Upper lobe of right lung (tissue), 1 donor: ENCODE measurements around the gene SPATC1L. TPM values are rescaled to one million over a fixed set of nuclear protein-coding genes. Genes with fewer than 3 reads are reported as not detected.

Experiments used
- ATAC-seq: fragments of 200-7000 bp; cut with Tn5 transposase; one replicate; pipeline ENCODE4 v1.9.1; 2020; ENCODE audit warnings: mild to moderate bottlenecking, moderate library complexity
- DNase-seq: peaks from one replicate; pipeline ENCODE4 v3.0.0-alpha.2; 2020
- H3K27ac ChIP-seq: fragments of 200-600 bp; one replicate; pipeline ENCODE4 v1.8.0; 2022
- H3K27me3 ChIP-seq: fragments of 200-600 bp; one replicate; pipeline ENCODE4 v1.8.0; 2022; ENCODE audit warnings: mild to moderate bottlenecking
- H3K36me3 ChIP-seq: fragments of 200-600 bp; one replicate; pipeline ENCODE4 v1.8.0; 2022
- H3K4me1 ChIP-seq: fragments of 200-600 bp; one replicate; pipeline ENCODE4 v1.8.0; 2022
- H3K4me3 ChIP-seq: fragments of 200-600 bp; one replicate; pipeline ENCODE4 v1.8.0; 2022; ENCODE audit warnings: mild to moderate bottlenecking
- H3K9me3 ChIP-seq: fragments of 200-600 bp; one replicate; pipeline ENCODE4 v1.8.0; 2022
- intact Hi-C: fragments of 100-400 bp; cut with DNase I; formaldehyde crosslinking; loops from one replicate; pipeline ENCODE4 v1.11.0; 2022
- total RNA-seq: library from RNA; stranded (reverse); fragmentation: NEBNext Ultra II Directional; extraction: Animal tissue kit (Norgen Biotek cat#: 25700); gene quantifications from one replicate; pipeline ENCODE4 v1.2.1, GENCODE V29; 2021
- TF ChIP-seq, protein P1 (sequence below): fragments of 200-600 bp; IDR thresholded peaks from one replicate; pipeline ENCODE4 v1.8.0; 2022; ENCODE audit warnings: antibody characterized with exemption
- donor health status: DM: no; HTN: yes; CAD: no; lungs with severe emphysema.

The SPATC1L gene
- total RNA-seq, 1 donor from 2014 or later = 4.7 TPM

DNA sequence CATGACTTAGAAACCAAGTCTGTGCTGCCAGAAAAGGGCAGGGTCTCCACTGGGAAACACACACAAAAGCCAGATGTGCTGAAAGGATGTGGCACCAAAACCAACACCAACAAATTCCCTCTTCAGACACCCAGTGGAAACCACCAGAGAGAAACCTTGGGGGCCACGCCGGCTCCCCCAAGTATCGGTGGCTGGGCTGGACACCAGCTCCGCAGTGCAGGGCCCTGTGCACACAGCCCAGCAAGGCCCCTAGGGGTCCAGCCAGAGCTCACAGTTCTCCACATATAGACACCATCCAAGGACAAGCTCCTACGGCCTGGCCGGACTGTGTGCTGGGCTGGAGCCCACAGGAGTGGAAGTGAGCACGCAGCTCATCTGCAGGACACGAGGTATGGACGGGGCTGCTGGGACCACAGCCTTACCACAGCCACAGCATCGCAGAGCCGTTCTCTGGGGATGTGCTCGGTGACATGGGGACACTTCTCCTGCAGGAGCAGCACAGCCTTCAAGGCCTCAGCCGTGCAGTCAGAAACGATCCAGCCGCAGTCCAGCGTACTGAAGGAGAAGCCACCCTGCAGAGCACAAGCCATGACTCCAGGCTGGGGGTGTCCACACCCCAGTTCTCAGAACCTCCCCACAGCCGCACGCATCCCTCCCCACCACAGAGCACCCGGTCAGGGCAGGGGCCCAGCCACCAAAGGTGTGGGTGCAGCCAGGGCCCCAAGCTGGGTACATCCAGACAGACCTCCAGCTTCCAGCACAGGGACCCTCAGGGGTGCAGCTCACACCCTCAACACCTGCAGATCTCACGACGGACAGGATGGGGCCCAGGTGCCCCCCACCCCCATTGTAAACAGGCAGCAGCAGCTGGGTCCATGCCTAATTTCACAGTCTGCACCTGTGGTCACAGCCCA lies 23.0 kb upstream of the SPATC1L start:
- DNase-seq (peak; percentile 50), ATAC-seq (no peak)
- Histone ChIP-seq H3K4me3 (no peak overlapping the region), H3K36me3 (peaks cover 86% of the 10 kb centered on the region), H3K27ac (no peak overlapping the region), H3K27me3 (no peaks in the 10 kb centered on the region), H3K9me3 (no peaks in the 10 kb centered on the region), H3K4me1 (no peaks in the 10 kb centered on the region)
- TF ChIP-seq, protein P1, sequence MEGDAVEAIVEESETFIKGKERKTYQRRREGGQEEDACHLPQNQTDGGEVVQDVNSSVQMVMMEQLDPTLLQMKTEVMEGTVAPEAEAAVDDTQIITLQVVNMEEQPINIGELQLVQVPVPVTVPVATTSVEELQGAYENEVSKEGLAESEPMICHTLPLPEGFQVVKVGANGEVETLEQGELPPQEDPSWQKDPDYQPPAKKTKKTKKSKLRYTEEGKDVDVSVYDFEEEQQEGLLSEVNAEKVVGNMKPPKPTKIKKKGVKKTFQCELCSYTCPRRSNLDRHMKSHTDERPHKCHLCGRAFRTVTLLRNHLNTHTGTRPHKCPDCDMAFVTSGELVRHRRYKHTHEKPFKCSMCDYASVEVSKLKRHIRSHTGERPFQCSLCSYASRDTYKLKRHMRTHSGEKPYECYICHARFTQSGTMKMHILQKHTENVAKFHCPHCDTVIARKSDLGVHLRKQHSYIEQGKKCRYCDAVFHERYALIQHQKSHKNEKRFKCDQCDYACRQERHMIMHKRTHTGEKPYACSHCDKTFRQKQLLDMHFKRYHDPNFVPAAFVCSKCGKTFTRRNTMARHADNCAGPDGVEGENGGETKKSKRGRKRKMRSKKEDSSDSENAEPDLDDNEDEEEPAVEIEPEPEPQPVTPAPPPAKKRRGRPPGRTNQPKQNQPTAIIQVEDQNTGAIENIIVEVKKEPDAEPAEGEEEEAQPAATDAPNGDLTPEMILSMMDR = no peak
- intact Hi-C loops = no loop called here

GRCh38 chr21:46206163-46207005 lies 22.1 kb upstream of the SPATC1L start:
- Histone ChIP-seq H3K9me3 (no peaks in the 10 kb centered on the region), H3K27me3 (no peaks in the 10 kb centered on the region), H3K36me3 (peaks cover 79% of the 10 kb centered on the region), H3K4me1 (no peaks in the 10 kb centered on the region), H3K4me3 (no peak overlapping the region), H3K27ac (no peak overlapping the region)
- DNase-seq (peak; percentile 62), ATAC-seq (peak; percentile 10)
- TF ChIP-seq, protein P1 = no peak
- intact Hi-C loops = no loop called here

DNA sequence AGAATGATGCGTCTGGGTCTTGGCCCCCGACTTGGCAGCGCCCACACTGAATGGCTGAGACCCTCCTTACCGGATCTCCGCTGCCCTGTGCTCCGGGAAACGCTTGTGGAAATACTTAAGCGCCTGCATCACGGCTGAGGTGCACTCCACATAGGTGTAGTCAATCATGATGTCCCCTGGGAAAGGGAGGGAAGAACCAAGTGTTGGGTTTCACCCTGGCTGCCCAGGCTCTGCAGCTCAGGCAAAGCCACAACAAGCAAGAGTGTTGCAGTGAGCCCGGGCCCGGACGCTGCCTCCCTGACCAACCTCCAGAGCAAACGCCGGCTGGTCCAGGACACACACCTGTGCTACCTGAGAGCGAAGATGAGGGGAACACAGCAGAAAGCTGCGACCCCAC lies 21.5 kb upstream of the SPATC1L start:
- no peak overlapping the region for H3K4me3 ChIP-seq
- DNase-seq (peak; percentile 62), ATAC-seq (no peak)

GRCh38 chr21:46205166-46205565 lies 20.9 kb upstream of the SPATC1L start:
- DNase-seq = peak; percentile 46
- H3K27ac ChIP-seq = no peak overlapping the region
- H3K4me1 ChIP-seq = no peaks in the 10 kb centered on the region
- no peak overlapping the region for H3K4me3 ChIP-seq
- TF ChIP-seq, protein P1 = no peak
- intact Hi-C loops = no loop called here
- no peaks in the 10 kb centered on the region for H3K9me3 ChIP-seq
- no peak for ATAC-seq
- peaks cover 78% of the 10 kb centered on the region for H3K36me3 ChIP-seq
- H3K27me3 ChIP-seq = no peaks in the 10 kb centered on the region

More for the DNA sequence above, 21.5 kb upstream of the SPATC1L start:
- intact Hi-C loops = no loop called here
- Histone ChIP-seq H3K27me3 (no peaks in the 10 kb centered on the region), H3K36me3 (peaks cover 76% of the 10 kb centered on the region), H3K9me3 (no peaks in the 10 kb centered on the region), H3K4me1 (no peaks in the 10 kb centered on the region), H3K27ac (no peak overlapping the region)
- TF ChIP-seq, protein P1 = no peak

DNA sequence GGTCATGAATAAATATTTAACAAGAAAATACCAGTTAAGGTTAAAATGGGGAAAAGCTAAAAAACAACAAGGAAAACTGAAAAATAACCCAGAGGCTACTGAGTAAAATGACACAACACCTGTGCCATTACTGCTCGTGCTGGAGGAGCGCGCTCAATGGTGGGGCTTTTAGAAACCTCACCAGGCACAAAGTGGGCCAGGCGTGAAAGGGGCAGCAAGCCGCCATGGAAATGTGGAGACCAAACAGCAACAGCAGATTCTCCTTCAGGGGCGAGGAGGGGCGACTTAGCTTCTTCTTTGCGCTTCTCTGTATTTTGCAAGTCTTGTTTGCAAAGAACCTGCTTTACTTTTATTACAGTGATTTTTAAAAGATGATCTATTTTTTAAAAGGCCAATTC lies 18.9 kb upstream of the SPATC1L start:
- H3K4me1 ChIP-seq = no peaks in the 10 kb centered on the region
- no peak for ATAC-seq
- H3K27me3 ChIP-seq = no peaks in the 10 kb centered on the region
- peak overlapping the region; percentile 42 for H3K27ac ChIP-seq
- TF ChIP-seq, protein P1 = no peak
- intact Hi-C loops = no loop called here
- no peak overlapping the region for H3K4me3 ChIP-seq
- H3K9me3 ChIP-seq = no peaks in the 10 kb centered on the region
- DNase-seq = peak; percentile 35
- H3K36me3 ChIP-seq = peaks cover 75% of the 10 kb centered on the region
